OCI-LY1 (cell line): ENCODE results near the gene NMT1.

Experiments used
- CTCF ChIP-seq: fragments of 200-600 bp; sonication (generic), shearing (Covaris generic); IDR thresholded peaks from 2 replicates; pipeline ENCODE4 v1.5.1; 2017; ENCODE audit warnings: mild to moderate bottlenecking, antibody characterized with exemption, low read length, moderate library complexity, mixed read lengths
- EZH2 ChIP-seq: fragments of 200-600 bp; sonication (generic), shearing (Covaris generic); IDR thresholded peaks from 2 replicates; pipeline ENCODE4 v1.8.0; 2017; ENCODE audit warnings: borderline replicate concordance, mixed run types, mild to moderate bottlenecking, antibody characterized with exemption, low read length, moderate library complexity, mixed read lengths

DNA sequence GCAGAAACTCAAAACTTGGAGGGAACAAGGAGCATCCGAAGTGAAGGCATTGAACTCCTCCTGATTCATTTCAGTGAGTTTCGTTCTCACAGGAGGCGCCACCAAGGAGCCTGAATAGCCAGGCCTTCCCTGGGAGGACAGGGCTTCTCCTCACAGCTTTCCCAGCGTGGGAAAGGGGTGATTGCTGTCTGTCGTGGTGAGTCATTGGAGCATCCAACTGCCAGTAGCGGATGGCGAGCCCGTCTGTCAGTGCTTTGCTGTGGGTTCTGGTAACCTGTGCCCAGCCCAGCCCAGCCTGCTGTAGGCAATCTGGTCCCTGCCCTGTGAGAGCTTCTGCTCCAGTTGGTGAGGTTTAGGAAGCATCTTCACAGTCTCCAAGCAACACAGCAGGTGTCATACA, 42.9 kb downstream of the NMT1 start:
- TF ChIP-seq CTCF = no peak
- no peak for TF ChIP-seq EZH2
